Medulla oblongata (tissue), 1 donor: ENCODE data around the gene DCN.

ENCODE experiments used
- DNase-seq: peaks from one replicate; pipeline ENCODE4 v3.0.0-alpha.2; 2015; ENCODE audit errors: extremely low spot score

Gene DCN

DNA sequence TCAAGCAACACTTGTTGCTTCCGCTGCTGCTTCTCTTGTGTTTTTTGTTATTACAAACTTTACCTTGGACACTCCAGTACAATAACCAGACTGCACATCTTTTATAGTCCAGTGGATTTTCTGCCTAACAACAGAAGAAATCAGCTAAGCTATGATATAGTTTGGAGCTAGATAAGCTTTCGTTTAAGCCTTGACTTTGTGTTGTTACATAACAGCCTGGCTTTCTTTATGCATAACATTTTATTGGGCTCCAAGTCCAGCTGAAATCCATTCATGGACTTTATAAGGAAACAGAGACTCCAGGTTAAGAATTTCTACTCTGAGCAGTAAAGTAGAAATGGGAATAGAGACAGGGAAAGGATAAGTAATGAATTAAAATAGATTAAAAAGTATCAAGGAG, 3.5 kb upstream of the DCN start:
- no peak for DNase-seq

DNA sequence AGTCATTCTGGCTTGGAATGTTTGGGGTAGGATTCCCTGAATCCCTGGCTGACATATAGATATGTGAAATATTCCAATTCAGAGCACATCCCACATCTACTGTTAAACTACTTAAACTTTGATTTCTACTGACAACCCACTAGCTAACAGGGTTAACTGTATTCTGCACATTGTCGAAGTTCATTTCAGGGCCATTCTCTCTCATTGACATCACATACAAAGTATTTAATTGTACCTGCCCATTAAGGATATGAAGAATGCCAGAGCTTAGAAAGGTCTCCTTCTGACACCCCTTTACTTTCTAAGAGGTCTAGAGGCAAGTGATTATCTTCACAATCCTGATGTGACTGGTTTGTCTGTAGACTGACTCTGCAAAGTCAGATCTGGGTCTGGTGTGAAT, 2.8 kb upstream of the DCN start:
- DNase-seq = no peak

DNA sequence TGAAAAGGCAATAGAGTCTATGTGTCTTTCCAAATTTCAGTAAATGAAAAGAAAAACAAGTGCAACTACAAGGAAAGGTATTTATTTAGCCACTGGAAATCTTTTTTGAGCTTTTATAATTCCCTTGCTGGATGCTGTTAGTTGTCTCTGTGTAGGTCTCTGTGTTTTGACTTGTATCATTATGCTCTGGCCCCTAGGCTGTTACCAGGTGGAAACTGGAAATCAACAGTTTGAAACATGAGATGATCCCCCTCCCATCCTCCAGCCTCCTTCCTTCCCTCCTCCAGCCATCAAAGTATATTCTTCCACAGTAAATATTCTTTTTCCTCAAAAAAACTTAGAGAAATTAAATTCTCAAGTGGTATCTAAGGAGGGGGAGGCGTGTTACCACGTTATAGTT, 934 bp upstream of the DCN start:
- DNase-seq = no peak

DNA sequence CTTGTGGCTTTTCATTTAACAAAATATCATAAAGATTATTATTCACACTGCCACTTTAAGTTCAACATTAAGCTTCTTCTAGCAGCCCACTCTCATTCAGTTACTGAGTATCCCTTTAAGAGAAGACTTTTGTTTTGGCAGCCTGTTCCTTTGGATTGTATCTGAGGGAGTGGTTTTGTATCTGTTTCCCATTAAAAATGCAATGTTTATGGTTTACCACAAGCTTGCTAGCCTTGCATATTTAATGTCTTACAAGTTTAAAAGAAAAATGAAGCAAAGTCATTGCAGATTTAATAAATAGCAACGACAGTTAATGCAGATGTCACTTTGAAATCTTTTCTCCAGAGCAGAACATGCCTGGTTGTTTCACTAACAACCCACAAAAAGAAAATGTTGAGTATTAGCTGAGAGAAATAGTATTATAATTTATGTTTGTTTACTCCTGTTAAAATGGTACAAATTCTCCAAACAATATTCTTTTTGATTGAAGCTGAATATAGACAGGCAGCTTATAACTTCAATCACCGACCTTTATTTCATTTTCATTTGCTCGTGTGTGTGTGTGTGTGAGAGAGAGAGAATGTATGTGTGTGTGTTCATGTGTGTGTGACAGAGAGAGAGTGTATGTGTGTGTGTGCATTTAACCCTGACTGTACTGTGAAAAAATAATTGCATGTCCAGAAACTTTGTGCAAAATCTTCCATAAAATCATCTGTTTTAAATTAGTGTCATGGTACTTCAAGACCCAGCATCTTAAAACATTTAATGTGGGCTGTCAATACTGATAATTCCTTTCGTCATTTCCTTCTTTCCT, 1.8 kb downstream of the DCN start:
- DNase-seq = peak; percentile 25

DNA sequence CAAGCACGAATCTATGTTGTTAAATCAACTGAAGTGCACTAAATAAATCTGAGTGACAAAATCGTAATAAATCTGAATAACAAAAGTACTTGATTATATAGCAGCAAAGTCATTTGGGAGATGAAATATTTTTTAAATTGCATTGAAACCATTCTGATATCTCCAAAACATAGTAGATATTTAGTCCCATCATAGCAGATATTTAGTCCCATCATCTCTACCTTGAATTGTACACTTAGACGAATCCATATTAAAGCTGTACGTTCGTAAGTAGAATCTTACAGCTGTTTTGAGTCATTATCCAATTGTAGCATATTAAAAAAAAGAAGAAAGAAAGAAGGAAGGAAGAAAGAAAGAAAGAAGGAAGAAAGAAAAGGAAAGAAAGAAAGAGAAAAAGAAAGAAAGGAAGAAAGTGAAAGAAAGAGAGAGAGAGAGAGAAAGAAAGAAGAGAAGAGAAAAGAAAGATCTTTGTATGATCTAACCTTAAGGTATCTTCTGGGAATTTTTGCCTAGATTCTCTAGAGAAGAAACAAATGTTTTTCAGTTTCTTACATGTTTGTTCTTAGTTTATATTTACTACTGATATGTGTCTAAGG, 2.6 kb downstream of the DCN start:
- no peak for DNase-seq

DNA sequence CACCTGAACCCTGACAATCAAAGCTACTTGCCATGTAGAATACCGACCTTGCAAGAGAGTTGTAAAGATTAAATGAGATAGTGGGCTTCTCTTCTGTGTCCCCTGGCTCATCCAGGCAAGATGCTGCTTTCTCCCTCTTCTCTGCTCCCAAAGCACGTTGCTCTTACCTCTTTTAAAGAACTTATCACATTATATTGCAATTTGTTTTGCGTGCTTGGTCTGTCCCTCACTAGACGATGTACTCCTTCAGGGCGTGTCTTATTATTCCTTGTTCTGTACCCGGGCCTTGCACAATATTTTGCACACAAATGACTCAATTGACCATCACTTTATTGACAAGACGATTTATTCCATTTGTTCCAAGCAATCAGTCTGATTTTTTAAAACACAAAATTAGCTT, 3.3 kb downstream of the DCN start:
- no peak for DNase-seq

DNA sequence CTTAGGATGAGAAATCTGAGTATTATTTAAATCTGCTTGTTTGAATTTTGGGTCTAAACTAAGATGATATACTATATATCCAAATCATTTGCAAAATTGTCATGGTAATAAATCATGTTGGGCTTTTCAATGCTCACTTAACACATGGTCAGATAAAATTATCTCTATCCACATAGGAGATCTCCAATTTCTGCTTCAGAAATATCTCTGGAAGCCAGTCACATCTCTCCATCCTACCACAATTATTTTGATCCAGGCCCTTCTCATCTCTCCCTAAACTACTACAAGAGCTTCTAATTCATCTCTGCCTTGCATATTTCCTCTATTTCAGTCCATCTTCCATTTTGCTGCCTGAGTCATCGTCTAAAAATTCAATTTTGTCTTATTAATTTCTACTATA, 3.8 kb downstream of the DCN start:
- no peak for DNase-seq

DNA sequence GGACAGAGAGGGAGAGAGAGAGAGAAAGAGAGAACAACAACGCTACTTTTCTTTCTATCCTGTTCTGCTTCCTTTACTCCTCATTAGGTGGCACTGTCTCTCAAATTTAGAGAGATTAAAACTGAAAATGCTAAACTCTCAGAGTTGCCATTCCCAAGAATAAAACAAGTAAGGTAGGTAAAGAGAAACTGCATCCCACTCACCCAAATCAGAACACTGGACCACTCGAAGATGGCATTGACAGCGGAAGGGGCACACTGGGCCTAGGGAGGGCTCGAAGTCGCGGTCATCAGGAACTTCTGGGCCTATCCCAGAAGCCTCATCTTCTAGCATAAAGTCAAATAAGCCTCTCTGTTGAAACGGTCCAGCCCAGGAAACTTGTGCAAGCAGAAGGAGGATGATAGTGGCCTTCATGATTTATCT, 4.5 kb downstream of the DCN start:
- DNase-seq = peak; percentile 51

DNA sequence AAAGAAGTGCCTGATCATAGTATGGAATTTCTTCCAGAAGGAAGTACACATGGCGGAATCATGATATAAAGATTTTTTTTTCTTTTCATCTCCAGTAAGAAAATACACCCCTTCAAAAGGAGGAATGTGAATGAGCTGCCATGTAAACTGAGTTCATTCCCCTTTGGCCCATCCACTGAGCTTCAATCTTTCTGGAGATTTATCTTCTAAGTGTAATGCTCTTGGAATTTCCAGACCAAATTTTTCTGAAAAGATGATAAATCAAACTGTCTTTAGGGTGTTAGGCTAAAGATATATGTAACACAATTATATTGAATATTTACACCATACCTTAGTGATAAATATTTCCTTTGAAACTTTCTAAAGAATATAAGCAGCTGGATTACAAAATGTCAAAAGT, 5.2 kb downstream of the DCN start:
- DNase-seq = no peak

DNA sequence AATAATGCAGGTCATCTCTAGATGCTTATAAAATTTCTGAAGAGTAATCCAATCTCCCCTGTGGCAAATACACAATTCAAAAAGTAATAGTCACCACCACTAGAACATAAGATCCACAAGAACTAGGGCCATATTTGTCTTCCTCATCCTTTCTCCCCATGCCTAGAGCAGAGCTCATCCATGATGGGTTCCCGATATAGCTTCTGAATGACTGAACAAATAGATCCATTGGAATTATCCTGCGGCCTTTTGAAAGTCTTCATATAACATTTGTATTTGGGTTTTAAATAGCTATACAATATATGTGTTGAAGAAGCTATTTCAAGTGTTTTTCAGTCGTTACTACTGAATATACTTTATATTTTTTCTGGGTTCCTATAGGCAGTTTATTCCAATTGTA, 5.7 kb downstream of the DCN start:
- DNase-seq = no peak

DNA sequence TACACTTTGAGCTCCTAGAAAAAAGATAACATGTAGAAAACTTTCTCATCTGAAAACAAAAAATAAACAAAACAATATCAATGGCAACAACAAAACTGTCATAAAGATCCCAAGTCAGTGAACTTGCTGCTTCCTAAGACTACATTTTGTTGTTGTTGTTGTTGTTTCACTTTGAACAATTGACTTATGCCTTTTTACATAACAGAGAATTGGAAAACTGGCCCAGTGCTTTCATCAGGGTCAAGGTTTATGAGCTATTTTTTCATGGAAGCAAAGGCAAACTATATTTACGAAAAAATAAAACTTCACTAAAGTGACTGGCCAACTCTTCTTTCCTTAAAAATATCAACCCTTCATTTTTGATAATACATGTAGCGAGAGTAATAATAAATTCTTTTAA, 6.3 kb downstream of the DCN start:
- no peak for DNase-seq

DNA sequence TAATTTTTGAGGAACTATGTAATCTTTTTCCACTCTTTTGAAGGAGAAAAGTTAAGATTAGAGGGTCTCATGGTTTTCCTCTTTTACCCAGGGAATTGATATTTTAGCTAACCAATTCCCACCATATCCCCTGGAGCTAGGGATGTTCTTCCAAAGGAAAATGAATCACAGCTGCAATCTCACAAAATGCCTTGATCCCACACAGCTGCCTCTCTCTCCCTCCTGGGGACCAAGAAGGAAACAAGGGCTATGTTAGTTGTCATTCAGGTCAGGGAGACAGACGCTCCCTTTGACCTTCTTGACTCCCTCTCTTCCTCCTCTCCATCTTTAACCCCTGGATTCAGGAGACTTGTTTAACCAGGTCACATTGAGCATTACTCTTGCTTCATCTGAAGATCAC, 9.5 kb downstream of the DCN start:
- DNase-seq = no peak

DNA sequence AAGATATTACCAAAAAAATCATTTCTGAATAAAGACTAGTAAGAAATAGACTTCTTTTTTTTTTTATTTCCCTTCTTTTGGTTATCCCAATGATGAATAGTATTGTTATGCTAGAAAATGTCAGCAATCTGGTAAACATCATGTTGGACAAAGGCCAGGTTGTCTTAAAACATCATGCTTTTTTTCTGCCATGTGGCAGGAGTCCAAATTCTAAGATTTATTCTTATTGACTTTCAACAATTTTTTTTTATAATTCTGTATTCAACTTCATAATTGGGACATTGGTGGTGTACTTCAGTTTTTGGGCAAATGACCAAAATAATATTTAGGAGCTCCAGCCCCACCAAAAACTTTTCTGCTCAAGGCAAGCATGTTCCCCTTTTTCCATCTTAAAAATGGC, 10.5 kb downstream of the DCN start:
- DNase-seq = no peak

DNA sequence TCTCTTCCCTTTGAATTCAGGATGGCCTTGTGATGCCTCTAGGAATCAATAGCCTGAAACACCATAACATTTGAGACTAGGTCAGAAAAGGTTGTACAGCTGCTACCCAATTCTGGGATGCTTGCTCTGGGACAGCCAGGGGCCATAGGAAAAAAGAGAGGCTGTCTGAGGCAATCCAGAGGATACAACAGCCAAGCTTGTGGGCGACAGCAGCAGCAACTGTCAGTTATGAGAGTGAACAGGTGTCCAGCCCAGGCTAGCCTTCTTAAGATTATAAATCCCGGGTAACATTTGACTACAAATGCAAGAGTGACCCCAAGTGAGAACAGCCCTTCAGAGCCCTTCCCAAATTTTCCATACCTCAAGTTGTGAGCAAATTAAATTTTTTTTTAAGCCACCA, 11.1 kb downstream of the DCN start:
- no peak for DNase-seq

DNA sequence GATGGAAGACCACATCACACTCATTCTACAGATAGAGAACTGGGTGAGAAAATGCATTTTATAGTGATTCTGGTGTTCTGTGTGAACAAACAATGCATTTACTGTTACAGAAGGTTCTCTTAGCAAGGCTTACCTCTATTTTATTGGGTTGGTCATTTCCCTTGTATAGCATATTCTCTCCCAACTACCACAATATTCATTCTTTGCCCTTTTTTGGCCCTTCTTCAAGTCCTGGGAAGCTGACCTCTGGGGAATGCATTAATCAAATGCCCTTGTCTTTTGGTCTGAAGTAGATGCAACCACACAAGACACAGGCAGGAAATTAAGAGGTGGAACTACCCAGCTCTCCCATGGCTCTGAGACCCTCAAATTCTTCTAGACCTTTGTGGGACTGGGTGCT, 19.5 kb downstream of the DCN start:
- no peak for DNase-seq

DNA sequence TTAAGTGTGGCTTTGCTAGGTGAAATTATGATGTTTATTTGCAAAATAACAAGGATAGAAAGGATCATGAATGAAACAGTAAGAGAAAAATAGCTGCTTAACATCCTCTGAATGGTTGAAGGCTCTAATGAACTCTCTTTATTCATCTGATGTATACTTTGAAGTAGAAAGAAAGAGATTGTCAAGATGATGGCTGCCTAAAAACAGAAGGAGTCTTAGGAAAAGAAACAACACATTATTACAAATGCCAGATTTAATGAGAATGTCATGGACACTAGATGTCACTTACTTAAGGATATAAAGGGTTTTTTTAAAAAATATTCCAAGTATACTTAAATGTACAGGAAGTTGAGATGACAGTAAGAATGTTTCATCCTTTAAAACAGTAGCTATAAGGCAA, 21.6 kb downstream of the DCN start:
- DNase-seq = no peak

DNA sequence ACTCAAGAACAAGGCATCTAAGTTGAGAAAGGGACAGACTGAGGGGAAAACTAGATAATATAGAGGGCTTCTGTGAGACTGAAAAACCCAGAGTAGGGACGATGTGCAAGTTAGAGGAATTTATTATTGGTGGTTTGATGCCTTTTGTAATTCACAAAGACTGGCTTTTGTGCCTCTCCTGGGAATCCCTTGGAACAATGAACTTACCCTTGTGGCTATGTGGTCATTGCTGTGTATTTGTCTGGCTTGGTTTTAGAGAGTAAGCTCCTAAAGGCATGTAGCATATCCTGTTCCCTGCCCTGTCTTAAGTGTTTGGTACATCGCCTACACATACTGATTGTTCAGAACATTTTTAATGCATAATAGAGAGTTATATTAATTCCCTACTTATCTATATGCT, 26.6 kb downstream of the DCN start:
- DNase-seq = no peak

DNA sequence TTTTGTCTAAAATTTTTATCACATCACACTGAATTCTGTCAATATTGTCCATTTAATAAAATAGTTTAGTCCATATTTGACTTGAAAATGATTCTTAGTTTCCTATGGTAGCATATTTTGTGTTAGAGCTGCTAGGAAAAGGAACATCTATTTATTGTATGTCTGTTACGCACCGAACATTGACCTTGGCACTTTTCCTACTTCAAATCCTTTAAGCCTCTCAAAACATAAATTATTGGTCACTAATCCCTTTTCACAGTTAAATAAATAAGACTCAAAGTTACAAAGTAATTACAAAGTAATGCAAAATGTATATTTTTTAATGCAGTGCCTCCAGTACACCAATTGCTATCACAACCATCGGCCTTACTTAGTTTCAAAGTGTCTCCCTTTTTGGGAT, 28.5 kb downstream of the DCN start:
- DNase-seq = no peak

DNA sequence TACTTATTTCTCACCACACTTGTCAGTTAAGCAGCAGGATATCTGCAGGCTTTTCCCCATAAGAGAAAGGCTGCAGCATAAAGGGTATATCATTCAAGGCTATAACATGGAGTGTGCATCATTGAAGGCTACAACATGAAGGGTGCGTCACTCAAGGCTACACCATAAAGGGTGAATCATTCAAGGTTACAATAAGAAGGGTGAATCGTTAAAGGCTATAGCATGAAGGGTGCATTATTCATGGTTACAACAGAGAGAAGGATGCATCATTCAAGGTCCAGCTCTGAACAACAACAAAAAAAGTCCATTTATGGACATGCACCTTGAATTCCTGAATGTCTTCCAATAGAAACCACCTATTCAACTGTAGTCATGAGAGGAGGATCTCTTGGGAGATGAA, 38.6 kb downstream of the DCN start:
- DNase-seq = no peak

DNA sequence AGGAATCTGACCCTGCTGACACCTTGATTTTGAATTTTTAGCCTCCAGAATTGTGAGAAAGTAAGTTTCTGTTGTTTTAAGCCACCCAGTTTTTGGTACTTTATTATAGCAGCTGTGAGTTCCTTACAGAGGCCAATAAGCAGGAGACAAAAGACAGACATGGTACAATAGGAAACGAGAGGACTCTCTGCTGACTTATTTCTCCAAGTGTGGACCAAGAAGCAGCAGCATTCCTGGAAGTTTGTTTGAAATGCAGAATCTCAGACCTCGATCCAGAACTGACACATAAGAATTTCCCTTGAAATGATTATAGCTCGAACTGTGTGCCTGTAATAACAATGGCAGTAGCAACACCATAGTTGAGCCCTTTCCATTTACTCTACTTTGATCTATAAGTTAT, 39.4 kb downstream of the DCN start:
- no peak for DNase-seq

DNA sequence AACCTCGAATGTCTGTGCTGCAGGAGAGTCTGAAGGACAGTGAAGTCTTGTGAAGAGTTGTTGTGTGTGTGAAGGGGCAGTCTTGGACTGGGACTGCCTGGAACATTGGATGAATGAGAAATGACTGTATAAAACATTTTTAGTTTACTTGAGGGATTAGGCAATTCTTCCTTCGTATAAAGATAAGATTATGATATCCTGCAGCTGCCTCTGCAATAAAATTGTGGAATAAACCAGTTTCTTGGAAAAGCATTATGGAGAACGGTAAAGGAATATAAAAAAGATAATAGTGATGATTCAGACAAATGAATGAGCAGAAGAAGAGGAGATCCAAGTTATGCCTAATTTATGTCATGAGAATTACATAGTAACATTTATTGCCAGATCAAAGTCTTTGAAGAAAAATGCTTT, 40.4 kb downstream of the DCN start:
- DNase-seq = no peak

DNA sequence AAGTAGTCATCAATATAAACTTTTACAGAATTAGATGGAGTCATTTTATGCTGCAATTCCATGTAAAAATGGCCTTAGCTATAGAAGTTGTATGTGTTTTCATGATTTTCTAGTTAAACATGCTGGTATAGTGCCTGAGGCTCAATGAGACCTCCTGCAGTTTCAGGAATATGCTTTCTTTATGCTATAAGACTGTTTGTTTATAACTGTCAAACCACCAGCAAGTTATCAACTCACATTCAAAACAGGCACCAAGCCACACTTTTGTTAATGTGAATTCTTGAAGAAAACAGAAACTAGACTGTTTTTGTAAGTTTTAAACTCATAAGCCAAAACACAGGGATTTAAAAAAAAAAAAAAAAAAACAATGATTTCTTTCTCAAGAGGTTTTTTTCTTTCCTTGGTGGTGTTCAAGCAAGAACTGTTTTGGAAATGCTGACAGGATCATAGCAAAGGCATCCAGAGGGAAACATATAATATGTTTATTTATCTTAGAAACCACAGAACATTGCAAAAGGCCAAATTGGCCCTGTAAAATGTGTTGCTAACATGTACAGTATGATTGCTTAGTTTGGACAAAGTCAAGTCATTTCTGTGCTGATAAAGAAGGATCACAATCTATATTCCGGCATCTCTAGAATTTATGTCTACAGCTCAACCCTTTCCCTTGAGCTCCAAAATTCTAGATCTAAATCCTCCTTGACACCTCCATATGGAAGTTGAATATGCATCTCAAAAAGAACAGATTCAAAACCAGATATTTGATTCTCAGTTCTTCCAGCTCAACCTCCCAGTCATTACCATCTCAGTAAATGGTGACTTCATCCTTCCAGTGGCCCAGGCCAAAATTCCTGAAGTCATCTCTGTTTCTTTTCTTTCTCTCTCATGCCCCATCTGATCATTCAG, 42.3 kb downstream of the DCN start:
- no peak for DNase-seq

DNA sequence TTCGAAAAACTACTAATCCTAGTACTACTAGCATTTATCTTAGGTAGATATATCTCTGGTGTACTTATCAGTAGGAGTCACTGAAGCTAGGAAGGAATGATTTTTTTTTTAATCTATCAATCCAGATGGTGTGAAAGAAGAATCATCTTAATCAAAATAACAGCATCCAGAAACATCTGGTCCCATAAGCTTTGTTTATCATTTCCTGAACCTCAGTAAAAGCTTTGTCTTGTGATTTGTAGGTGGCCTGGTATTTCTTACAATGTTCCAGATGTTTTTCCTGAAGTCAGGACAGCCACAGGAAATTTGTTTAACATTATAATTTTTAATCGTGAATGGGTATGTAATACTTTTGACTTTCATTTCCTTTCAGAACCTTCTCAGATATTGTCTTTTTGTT, 43.3 kb downstream of the DCN start:
- no peak for DNase-seq
